NCI-H345 treated with DMSO at 0.1 percent for 48 hours (cell line): Measurements from ENCODE around the gene MAP3K5.
"Not testable (repeated sequence)": the region's sequence is repeated elsewhere in the genome, so short reads cannot be mapped to it uniquely, and the experiment has no call there.

Source experiments
- DNase-seq: peaks from one replicate; lab custom pipeline; 2025; ENCODE audit not compliant: unreplicated experiment; lab: John Stamatoyannopoulos, UW

The MAP3K5 gene

GRCh38 chr6:136791296-136792094 is 782 bp downstream of the MAP3K5 start:
- peak; percentile 43 for DNase-seq

- DNase-seq = peak; percentile 31
Observed at GRCh38 chr6:136790411-136791295, 1.6 kb downstream of the MAP3K5 start.

- not testable (repeated sequence) for DNase-seq
Observed at GRCh38 chr6:136789440-136789839, 2.8 kb downstream of the MAP3K5 start.

- no peak for DNase-seq
Observed at GRCh38 chr6:136788069-136788902, 4.0 kb downstream of the MAP3K5 start.

- DNase-seq = no peak
Observed at GRCh38 chr6:136787726-136788068, 4.6 kb downstream of the MAP3K5 start.

GRCh38 chr6:136786658-136787057 is 5.6 kb downstream of the MAP3K5 start:
- DNase-seq = no peak

GRCh38 chr6:136784910-136785746 is 7.1 kb downstream of the MAP3K5 start:
- DNase-seq = no peak

- no peak for DNase-seq
Observed at GRCh38 chr6:136784271-136784664, 8.0 kb downstream of the MAP3K5 start.

GRCh38 chr6:136783495-136784270 is 8.6 kb downstream of the MAP3K5 start:
- no peak for DNase-seq

- no peak for DNase-seq
Observed at GRCh38 chr6:136783021-136783420, 9.3 kb downstream of the MAP3K5 start.

- no peak for DNase-seq
Observed at GRCh38 chr6:136782021-136782770, 10.1 kb downstream of the MAP3K5 start.

- no peak for DNase-seq
Observed at GRCh38 chr6:136780972-136781371, 11.3 kb downstream of the MAP3K5 start.

GRCh38 chr6:136779682-136780081 is 12.6 kb downstream of the MAP3K5 start:
- no peak for DNase-seq

- DNase-seq = no peak
Observed at GRCh38 chr6:136777651-136778050, 14.6 kb downstream of the MAP3K5 start.

GRCh38 chr6:136775548-136775947 is 16.7 kb downstream of the MAP3K5 start:
- no peak for DNase-seq

- DNase-seq = no peak
Observed at GRCh38 chr6:136775081-136775480, 17.2 kb downstream of the MAP3K5 start.

- no peak for DNase-seq
Observed at GRCh38 chr6:136774228-136775041, 17.8 kb downstream of the MAP3K5 start.

GRCh38 chr6:136773473-136773796 is 18.8 kb downstream of the MAP3K5 start:
- DNase-seq = no peak
